ENCODE measurements around the gene CIRBP. TPM values are rescaled to one million over a fixed set of nuclear protein-coding genes. Genes with fewer than 3 reads are reported as not detected.

CIRBP gene
- total and polyA plus RNA-seq, 2 of the 13 experiments (the other 11 are each of a cell fraction or from before 2014, with no cell fraction given), result 133 to 140 TPM

GRCh38 chr19:1283207-1283916, 14.2 kb downstream of the CIRBP start (continued):
- no peak for TF ChIP-seq BATF2 (CRISPR knock-in tag; IDR thresholded peaks at IDR 0.05)
- TF ChIP-seq NR3C1 (CRISPR knock-in tag; IDR thresholded peaks at IDR 0.05), result no peak
- TF ChIP-seq MATR3 (CRISPR knock-in tag; IDR thresholded peaks at IDR 0.05), result no peak
- peak; percentile 79 for TF ChIP-seq HNF4G (IDR thresholded peaks at IDR 0.05; ENCODE audit: borderline replicate concordance, low read depth, low read length)
- peak; percentile 82 for TF ChIP-seq HNF4G (CRISPR knock-in tag; IDR thresholded peaks at IDR 0.05; ENCODE audit: borderline replicate concordance, low read depth)
- TF ChIP-seq MTA1 (CRISPR knock-in tag; IDR thresholded peaks at IDR 0.05; ENCODE audit: borderline replicate concordance), result peak; percentile 82; the same call in 1 of the 2 replicates
- TF ChIP-seq ZBTB42 (CRISPR knock-in tag; IDR thresholded peaks at IDR 0.05), result no peak
- TF ChIP-seq ELF3 (CRISPR knock-in tag; IDR thresholded peaks at IDR 0.05), result 0 out of 2 replicates have a peak, but pooled peaks have one; percentile 34
- no peak; the same call in 1 of the 2 replicates for TF ChIP-seq SNAPC4 (CRISPR knock-in tag; IDR thresholded peaks at IDR 0.05)
- peak; percentile 38 for TF ChIP-seq YY1 (IDR thresholded peaks at IDR 0.05; ENCODE audit: insufficient read depth, insufficient replicate concordance, low read depth, low read length)
- no peak for TF ChIP-seq KLF6 (CRISPR knock-in tag; IDR thresholded peaks at IDR 0.05)
- TF ChIP-seq ZNF274 (CRISPR knock-in tag; IDR thresholded peaks at IDR 0.05), result no peak
- TF ChIP-seq ZNF792 (CRISPR knock-in tag; IDR thresholded peaks at IDR 0.05), result peak; percentile 36; the same call in 1 of the 2 replicates
- peak; percentile 73; the same call in 1 of the 2 replicates for TF ChIP-seq DZIP1 (CRISPR knock-in tag; IDR thresholded peaks at IDR 0.05)
- TF ChIP-seq ZBED4 (CRISPR knock-in tag; IDR thresholded peaks at IDR 0.05; ENCODE audit: borderline replicate concordance), result no peak

All from HepG2 (cell line).